Measurements from ENCODE around the gene ST3GAL6. TPM values are rescaled to one million over a fixed set of nuclear protein-coding genes. Genes with fewer than 3 reads are reported as not detected.

Gene ST3GAL6
- polyA plus RNA-seq, 2 donors: 1.8 to 4.6 TPM

GRCh38 chr3:98750276-98750919 lies 12.7 kb upstream of the ST3GAL6 start:
- Histone ChIP-seq H3K27me3 (ENCODE audit: control insufficient read depth in 1 of 2, insufficient read depth in 2 of 2, low read length in 2 of 2) (no peaks in the 10 kb centered on the region), H3K4me3 (ENCODE audit: low read depth in 1 of 2, low read length in 2 of 2) (no peak overlapping the region), H3K4me1 (ENCODE audit: control insufficient read depth in 2 of 2, insufficient read depth in 2 of 2, low read length in 1 of 2) (no peaks in the 10 kb centered on the region), H3K9me3 (ENCODE audit: control insufficient read depth in 2 of 2, insufficient read depth in 1 of 2, low read depth in 1 of 2, low read length in 1 of 2) (no peaks in the 10 kb centered on the region), H3K27ac (ENCODE audit: low read depth in 2 of 2, low read length in 1 of 2) (no peak overlapping the region), H3K36me3 (ENCODE audit: control insufficient read depth in 2 of 2, insufficient read depth in 2 of 2, low read length in 1 of 2) (no peaks in the 10 kb centered on the region)
- 68 to 100% methylated on average over 1 of the region's 1 CpG for WGBS, 2 donors

GRCh38 chr3:98754483-98754882 lies 8.7 kb upstream of the ST3GAL6 start:
- H3K36me3 ChIP-seq (ENCODE audit: control insufficient read depth in 2 of 2, insufficient read depth in 2 of 2, low read length in 1 of 2): no peaks in the 10 kb centered on the region
- no peak overlapping the region for H3K4me3 ChIP-seq (ENCODE audit: low read depth in 1 of 2, low read length in 2 of 2)
- no peak overlapping the region for H3K27ac ChIP-seq (ENCODE audit: low read depth in 2 of 2, low read length in 1 of 2)
- 65 to 72% methylated on average over 3 of the region's 3 CpGs for WGBS, 2 donors
- H3K4me1 ChIP-seq (ENCODE audit: control insufficient read depth in 2 of 2, insufficient read depth in 2 of 2, low read length in 1 of 2): no peaks in the 10 kb centered on the region
- no peaks in the 10 kb centered on the region for H3K9me3 ChIP-seq (ENCODE audit: control insufficient read depth in 2 of 2, insufficient read depth in 1 of 2, low read depth in 1 of 2, low read length in 1 of 2)
- H3K27me3 ChIP-seq (ENCODE audit: control insufficient read depth in 1 of 2, insufficient read depth in 2 of 2, low read length in 2 of 2): no peaks in the 10 kb centered on the region

GRCh38 chr3:98755601-98756000 lies 7.5 kb upstream of the ST3GAL6 start:
- no peaks in the 10 kb centered on the region for H3K27me3 ChIP-seq (ENCODE audit: control insufficient read depth in 1 of 2, insufficient read depth in 2 of 2, low read length in 2 of 2)
- no peak overlapping the region for H3K4me3 ChIP-seq (ENCODE audit: low read depth in 1 of 2, low read length in 2 of 2)
- H3K36me3 ChIP-seq (ENCODE audit: control insufficient read depth in 2 of 2, insufficient read depth in 2 of 2, low read length in 1 of 2): no peaks in the 10 kb centered on the region
- no peak overlapping the region for H3K27ac ChIP-seq (ENCODE audit: low read depth in 2 of 2, low read length in 1 of 2)
- H3K4me1 ChIP-seq (ENCODE audit: control insufficient read depth in 2 of 2, insufficient read depth in 2 of 2, low read length in 1 of 2): no peaks in the 10 kb centered on the region
- no peaks in the 10 kb centered on the region for H3K9me3 ChIP-seq (ENCODE audit: control insufficient read depth in 2 of 2, insufficient read depth in 1 of 2, low read depth in 1 of 2, low read length in 1 of 2)
- 68 to 75% methylated on average over 4 of the region's 4 CpGs for WGBS, 2 donors

- Histone ChIP-seq H3K4me1 (ENCODE audit: control insufficient read depth in 2 of 2, insufficient read depth in 2 of 2, low read length in 1 of 2) (no peaks in the 10 kb centered on the region), H3K27me3 (ENCODE audit: control insufficient read depth in 1 of 2, insufficient read depth in 2 of 2, low read length in 2 of 2) (no peaks in the 10 kb centered on the region), H3K9me3 (ENCODE audit: control insufficient read depth in 2 of 2, insufficient read depth in 1 of 2, low read depth in 1 of 2, low read length in 1 of 2) (no peaks in the 10 kb centered on the region), H3K36me3 (ENCODE audit: control insufficient read depth in 2 of 2, insufficient read depth in 2 of 2, low read length in 1 of 2) (no peaks in the 10 kb centered on the region), H3K27ac (ENCODE audit: low read depth in 2 of 2, low read length in 1 of 2) (no peak overlapping the region), H3K4me3 (ENCODE audit: low read depth in 1 of 2, low read length in 2 of 2) (no peak overlapping the region)
- 97 to 98% methylated on average over 2 of the region's 2 CpGs for WGBS, 2 donors
These were observed 3.5 kb upstream of the ST3GAL6 start for GRCh38 chr3:98759629-98760028.

GRCh38 chr3:98761643-98762229 lies 1.4 kb upstream of the ST3GAL6 start:
- Histone ChIP-seq H3K36me3 (ENCODE audit: control insufficient read depth in 2 of 2, insufficient read depth in 2 of 2, low read length in 1 of 2) (no peaks in the 10 kb centered on the region), H3K27ac (ENCODE audit: low read depth in 2 of 2, low read length in 1 of 2) (no peak overlapping the region), H3K4me1 (ENCODE audit: control insufficient read depth in 2 of 2, insufficient read depth in 2 of 2, low read length in 1 of 2) (no peaks in the 10 kb centered on the region), H3K27me3 (ENCODE audit: control insufficient read depth in 1 of 2, insufficient read depth in 2 of 2, low read length in 2 of 2) (no peaks in the 10 kb centered on the region), H3K9me3 (ENCODE audit: control insufficient read depth in 2 of 2, insufficient read depth in 1 of 2, low read depth in 1 of 2, low read length in 1 of 2) (no peaks in the 10 kb centered on the region), H3K4me3 (ENCODE audit: low read depth in 1 of 2, low read length in 2 of 2) (no peak overlapping the region)
- WGBS, 2 donors: 77 to 79% methylated on average over 2 of the region's 2 CpGs

- Histone ChIP-seq H3K4me3 (ENCODE audit: low read depth in 1 of 2, low read length in 2 of 2) (no peak overlapping the region), H3K27me3 (ENCODE audit: control insufficient read depth in 1 of 2, insufficient read depth in 2 of 2, low read length in 2 of 2) (no peaks in the 10 kb centered on the region), H3K9me3 (ENCODE audit: control insufficient read depth in 2 of 2, insufficient read depth in 1 of 2, low read depth in 1 of 2, low read length in 1 of 2) (no peaks in the 10 kb centered on the region), H3K36me3 (ENCODE audit: control insufficient read depth in 2 of 2, insufficient read depth in 2 of 2, low read length in 1 of 2) (no peaks in the 10 kb centered on the region), H3K27ac (ENCODE audit: low read depth in 2 of 2, low read length in 1 of 2) (no peak overlapping the region), H3K4me1 (ENCODE audit: control insufficient read depth in 2 of 2, insufficient read depth in 2 of 2, low read length in 1 of 2) (no peaks in the 10 kb centered on the region)
- WGBS, 2 donors: 49 to 60% methylated on average over 5 of the region's 5 CpGs
These were observed 779 bp downstream of the ST3GAL6 start for GRCh38 chr3:98763819-98764418.

- WGBS, 2 donors: 46 to 58% methylated on average over 4 of the region's 4 CpGs
- H3K4me1 ChIP-seq (ENCODE audit: control insufficient read depth in 2 of 2, insufficient read depth in 2 of 2, low read length in 1 of 2): no peaks in the 10 kb centered on the region
- no peaks in the 10 kb centered on the region for H3K36me3 ChIP-seq (ENCODE audit: control insufficient read depth in 2 of 2, insufficient read depth in 2 of 2, low read length in 1 of 2)
- H3K9me3 ChIP-seq (ENCODE audit: control insufficient read depth in 2 of 2, insufficient read depth in 1 of 2, low read depth in 1 of 2, low read length in 1 of 2): no peaks in the 10 kb centered on the region
- H3K27me3 ChIP-seq (ENCODE audit: control insufficient read depth in 1 of 2, insufficient read depth in 2 of 2, low read length in 2 of 2): no peaks in the 10 kb centered on the region
- no peak overlapping the region for H3K4me3 ChIP-seq (ENCODE audit: low read depth in 1 of 2, low read length in 2 of 2)
- no peak overlapping the region for H3K27ac ChIP-seq (ENCODE audit: low read depth in 2 of 2, low read length in 1 of 2)
These were observed 1.3 kb downstream of the ST3GAL6 start for GRCh38 chr3:98764472-98764884.

- WGBS, 2 donors: 62 to 71% methylated on average over 4 of the region's 4 CpGs
- H3K27me3 ChIP-seq (ENCODE audit: control insufficient read depth in 1 of 2, insufficient read depth in 2 of 2, low read length in 2 of 2): no peaks in the 10 kb centered on the region
- H3K4me3 ChIP-seq (ENCODE audit: low read depth in 1 of 2, low read length in 2 of 2): no peak overlapping the region
- H3K36me3 ChIP-seq (ENCODE audit: control insufficient read depth in 2 of 2, insufficient read depth in 2 of 2, low read length in 1 of 2): no peaks in the 10 kb centered on the region
- H3K9me3 ChIP-seq (ENCODE audit: control insufficient read depth in 2 of 2, insufficient read depth in 1 of 2, low read depth in 1 of 2, low read length in 1 of 2): no peaks in the 10 kb centered on the region
- no peaks in the 10 kb centered on the region for H3K4me1 ChIP-seq (ENCODE audit: control insufficient read depth in 2 of 2, insufficient read depth in 2 of 2, low read length in 1 of 2)
- H3K27ac ChIP-seq (ENCODE audit: low read depth in 2 of 2, low read length in 1 of 2): no peak overlapping the region
These were observed 2.6 kb downstream of the ST3GAL6 start for GRCh38 chr3:98765721-98766120.

- H3K36me3 ChIP-seq (ENCODE audit: control insufficient read depth in 2 of 2, insufficient read depth in 2 of 2, low read length in 1 of 2): no peaks in the 10 kb centered on the region
- H3K27ac ChIP-seq (ENCODE audit: low read depth in 2 of 2, low read length in 1 of 2): no peak overlapping the region
These were observed 3.8 kb downstream of the ST3GAL6 start for GRCh38 chr3:98766924-98767323.

GRCh38 chr3:98768961-98769360 lies 5.8 kb downstream of the ST3GAL6 start:
- Histone ChIP-seq H3K27me3 (ENCODE audit: control insufficient read depth in 1 of 2, insufficient read depth in 2 of 2, low read length in 2 of 2) (no peaks in the 10 kb centered on the region), H3K27ac (ENCODE audit: low read depth in 2 of 2, low read length in 1 of 2) (no peak overlapping the region), H3K9me3 (ENCODE audit: control insufficient read depth in 2 of 2, insufficient read depth in 1 of 2, low read depth in 1 of 2, low read length in 1 of 2) (no peaks in the 10 kb centered on the region), H3K36me3 (ENCODE audit: control insufficient read depth in 2 of 2, insufficient read depth in 2 of 2, low read length in 1 of 2) (no peaks in the 10 kb centered on the region), H3K4me3 (ENCODE audit: low read depth in 1 of 2, low read length in 2 of 2) (no peak overlapping the region), H3K4me1 (ENCODE audit: control insufficient read depth in 2 of 2, insufficient read depth in 2 of 2, low read length in 1 of 2) (no peaks in the 10 kb centered on the region)
- WGBS, 2 donors: 58 to 61% methylated on average over 2 of the region's 2 CpGs

More at GRCh38 chr3:98766924-98767323, 3.8 kb downstream of the ST3GAL6 start:
- Histone ChIP-seq H3K9me3 (ENCODE audit: control insufficient read depth in 2 of 2, insufficient read depth in 1 of 2, low read depth in 1 of 2, low read length in 1 of 2) (no peaks in the 10 kb centered on the region), H3K4me1 (ENCODE audit: control insufficient read depth in 2 of 2, insufficient read depth in 2 of 2, low read length in 1 of 2) (no peaks in the 10 kb centered on the region), H3K4me3 (ENCODE audit: low read depth in 1 of 2, low read length in 2 of 2) (no peak overlapping the region), H3K27me3 (ENCODE audit: control insufficient read depth in 1 of 2, insufficient read depth in 2 of 2, low read length in 2 of 2) (no peaks in the 10 kb centered on the region)
